ENCODE results near the gene KRTAP10-6.

GRCh38 chr21:44585892-44586291 lies 6.4 kb downstream of the KRTAP10-6 start:
- TF ChIP-seq POLR2AphosphoS5 (IDR thresholded peaks at IDR 0.05) = no peak
- no peak for TF ChIP-seq EP300 (IDR thresholded peaks at IDR 0.05)
- no peak for TF ChIP-seq CTCF (IDR thresholded peaks at IDR 0.05)

Measured in esophagus muscularis mucosa (tissue), 4 donors.